HEK293T (cell line): ENCODE data around the gene FNDC1.

Source experiments
- ELF4 ChIP-seq: fragments of 450-650 bp; IDR thresholded peaks from 2 replicates; pipeline ENCODE4 v1.6.1; 2017; ENCODE audit warnings: antibody characterized with exemption
- SP1 ChIP-seq: fragments of 450-650 bp; IDR thresholded peaks from 2 replicates; pipeline ENCODE4 v1.6.1; 2017

- TF ChIP-seq SP1 (no peak), ELF4 (no peak)
Observed at GRCh38 chr6:159127701-159128100, 41.5 kb upstream of the FNDC1 start.
